Measurements from ENCODE around the gene GNAI3. TPM values are rescaled to one million over a fixed set of nuclear protein-coding genes. Genes with fewer than 3 reads are reported as not detected.

Gene GNAI3
- polyA plus RNA-seq, 2 of the 4 experiments (the other 2 are of a cell fraction), result 5.3 to 8.7 TPM

GRCh38 chr1:109567877-109568672 lies 19.7 kb downstream of the GNAI3 start:
- H3K27ac ChIP-seq, result no peak overlapping the region
- DNase-seq (ENCODE audit: low read depth in 1 of 2, low spot score in 1 of 2) (no peak), FAIRE-seq (no peak), ATAC-seq (no peak)
- no peak overlapping the region for H3K4me3 ChIP-seq
- WGBS (ENCODE audit: missing lambda C conversion rate), result 86% methylated on average over 4 of the region's 4 CpGs
- CTCF ChIA-PET, result interaction anchor here (0.8 kb wide), 1 partner anchor 72 kb away, joined by 3 read pairs; no protein-coding TSS in a partner anchor
- no peak for TF ChIP-seq KDM5A (IDR thresholded peaks at IDR 0.05)
- TF ChIP-seq SMC3 (IDR thresholded peaks at IDR 0.05), result no peak
- TF ChIP-seq HOXB5 (CRISPR knock-in tag; IDR thresholded peaks at IDR 0.05), result no peak
- TF ChIP-seq ZFP36 (IDR thresholded peaks at IDR 0.05; ENCODE audit: borderline replicate concordance, partially characterized antibody), result no peak
- no peak for TF ChIP-seq FOSL2 (IDR thresholded peaks at IDR 0.05)
- no peak for TF ChIP-seq FOSL2 (CRISPR knock-in tag; IDR thresholded peaks at IDR 0.05)
- no peak for TF ChIP-seq EHF (CRISPR knock-in tag; IDR thresholded peaks at IDR 0.05)
- TF ChIP-seq EP300 (IDR thresholded peaks at IDR 0.05), result no peak
- no peak for TF ChIP-seq USF2 (IDR thresholded peaks at IDR 0.05)
- no peak for TF ChIP-seq REST (IDR thresholded peaks at IDR 0.05)
- no peak for TF ChIP-seq HMGXB4 (CRISPR knock-in tag; IDR thresholded peaks at IDR 0.05; ENCODE audit: borderline replicate concordance)
- TF ChIP-seq POLR2A (IDR thresholded peaks at IDR 0.05; ENCODE audit: low read length), result no peak
- no peak for TF ChIP-seq TFCP2L1 (CRISPR knock-in tag; IDR thresholded peaks at IDR 0.05)
- TF ChIP-seq RCOR1 (IDR thresholded peaks at IDR 0.05; ENCODE audit: low read depth, low read length), result no peak
- no peak for TF ChIP-seq TP53 (CRISPR knock-in tag; IDR thresholded peaks at IDR 0.05)
- no peak for TF ChIP-seq ZSCAN20 (CRISPR knock-in tag; IDR thresholded peaks at IDR 0.05)
- H3K9me3 ChIP-seq, result no peaks in the 10 kb centered on the region
- H3K4me2 ChIP-seq, result peak overlapping the region; percentile 34; the same call in 2 of the 3 replicates
- peaks cover 42% of the 10 kb centered on the region for H3K4me1 ChIP-seq
- POLR2A ChIA-PET, result no interaction called here

- Histone ChIP-seq H3K9me3 (no peaks in the 10 kb centered on the region), H3K27ac (no peak overlapping the region), H3K4me2 (no peak overlapping the region), H3K4me1 (peaks cover 29% of the 10 kb centered on the region), H3K4me3 (no peak overlapping the region)
- CTCF ChIA-PET, result interaction anchor here (0.5 to 1.9 kb wide), 3 partner anchors 23 to 415 kb away, joined by 3 to 7 read pairs (median 3); partner anchors contain the start of gene AHCYL1
- ATAC-seq (no peak), DNase-seq (ENCODE audit: low read depth in 1 of 2, low spot score in 1 of 2) (no peak), FAIRE-seq (no peak)
- TF ChIP-seq SMC3 (IDR thresholded peaks at IDR 0.05) (no peak), HDAC2 (IDR thresholded peaks at IDR 0.05) (no peak), HMGXB4 (CRISPR knock-in tag; IDR thresholded peaks at IDR 0.05; ENCODE audit: borderline replicate concordance) (no peak), BHLHE40 (IDR thresholded peaks at IDR 0.05; ENCODE audit: low read depth, low read length) (no peak), ELK1 (IDR thresholded peaks at IDR 0.05; ENCODE audit: low read depth, low read length) (no peak), ZFP36 (IDR thresholded peaks at IDR 0.05; ENCODE audit: borderline replicate concordance, partially characterized antibody) (no peak)
- whole genome bisulfite sequencing (ENCODE audit: missing lambda C conversion rate), result 89% methylated on average over 1 of the region's 1 CpG
- POLR2A ChIA-PET, result interaction anchor here (2.5 kb wide), 1 partner anchor 21 kb away, joined by 8 read pairs; the partner anchor contains the start of gene GNAI3
These were observed 20.9 kb downstream of the GNAI3 start for GRCh38 chr1:109569323-109569722.

Data from A549 (cell line).